ENCODE data around the gene ANGPT4.
"Not testable (repeated sequence)": the region's sequence is repeated elsewhere in the genome, so short reads cannot be mapped to it uniquely, and the experiment has no call there.

ANGPT4 gene

DNA sequence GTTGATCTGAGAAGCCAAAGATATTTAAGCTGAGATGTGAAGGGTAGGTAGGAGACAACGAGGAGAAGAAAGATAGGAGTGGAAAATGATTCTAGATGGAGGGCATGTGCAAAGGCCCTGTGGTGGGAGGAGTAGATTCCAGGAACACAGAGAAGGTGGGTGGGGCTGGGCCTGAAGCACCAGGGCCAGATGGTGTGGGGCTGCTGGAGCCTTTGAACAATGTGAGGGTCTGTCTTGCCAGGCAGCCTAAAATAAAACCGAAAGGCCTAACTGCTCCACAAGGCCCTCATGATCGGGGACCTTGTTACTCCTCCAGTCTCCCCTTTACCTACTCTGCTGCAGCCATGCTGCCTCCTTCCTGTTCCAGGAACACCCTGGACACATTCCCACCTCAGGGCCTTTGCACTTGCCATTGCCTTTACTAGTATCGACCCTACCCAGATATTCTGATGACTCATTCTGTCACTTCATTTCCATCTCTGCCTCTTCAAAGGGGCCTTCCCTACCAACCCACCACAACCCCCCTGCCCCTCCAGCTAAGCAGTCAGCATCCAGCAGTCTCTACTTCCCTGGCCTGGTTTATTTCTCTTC is 62.6 kb downstream of the ANGPT4 start:
- TF ChIP-seq CTCF (IDR thresholded peaks at IDR 0.05; ENCODE audit: low read depth, low read length): no peak
- no peak for DNase-seq (ENCODE audit: extremely low read depth, low read depth)

- DNase-seq (ENCODE audit: extremely low read depth, low read depth): not testable (repeated sequence)
These were observed 67.4 kb downstream of the ANGPT4 start for GRCh38 chr20:848731-849130.

GRCh38 chr20:848193-848592 is 67.9 kb downstream of the ANGPT4 start:
- no peak for DNase-seq (ENCODE audit: extremely low read depth, low read depth)

DNA sequence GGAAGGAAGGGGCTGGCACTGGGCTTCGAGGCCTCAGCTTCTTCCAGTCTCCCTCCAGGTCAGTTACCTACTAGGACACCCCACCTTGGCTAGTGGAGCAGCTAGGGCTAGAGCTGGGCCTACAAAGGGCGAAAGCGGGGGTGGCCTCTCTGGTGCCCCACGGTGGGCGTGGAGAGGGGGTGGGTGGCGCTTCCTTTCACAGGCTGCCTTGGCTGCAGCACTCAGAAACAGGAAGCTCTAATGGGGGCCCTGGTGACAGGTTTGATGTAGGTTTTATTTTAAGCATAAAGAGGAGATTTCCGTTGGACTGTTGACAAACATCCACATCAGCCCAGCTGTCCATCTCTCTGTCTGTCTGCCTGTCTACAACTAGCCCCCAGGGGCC is 69.2 kb downstream of the ANGPT4 start:
- TF ChIP-seq CTCF (IDR thresholded peaks at IDR 0.05; ENCODE audit: low read depth, low read length): no peak
- no peak for DNase-seq (ENCODE audit: extremely low read depth, low read depth)

More at GRCh38 chr20:848193-848592, 67.9 kb downstream of the ANGPT4 start:
- TF ChIP-seq CTCF (IDR thresholded peaks at IDR 0.05; ENCODE audit: low read depth, low read length): no peak

DNA sequence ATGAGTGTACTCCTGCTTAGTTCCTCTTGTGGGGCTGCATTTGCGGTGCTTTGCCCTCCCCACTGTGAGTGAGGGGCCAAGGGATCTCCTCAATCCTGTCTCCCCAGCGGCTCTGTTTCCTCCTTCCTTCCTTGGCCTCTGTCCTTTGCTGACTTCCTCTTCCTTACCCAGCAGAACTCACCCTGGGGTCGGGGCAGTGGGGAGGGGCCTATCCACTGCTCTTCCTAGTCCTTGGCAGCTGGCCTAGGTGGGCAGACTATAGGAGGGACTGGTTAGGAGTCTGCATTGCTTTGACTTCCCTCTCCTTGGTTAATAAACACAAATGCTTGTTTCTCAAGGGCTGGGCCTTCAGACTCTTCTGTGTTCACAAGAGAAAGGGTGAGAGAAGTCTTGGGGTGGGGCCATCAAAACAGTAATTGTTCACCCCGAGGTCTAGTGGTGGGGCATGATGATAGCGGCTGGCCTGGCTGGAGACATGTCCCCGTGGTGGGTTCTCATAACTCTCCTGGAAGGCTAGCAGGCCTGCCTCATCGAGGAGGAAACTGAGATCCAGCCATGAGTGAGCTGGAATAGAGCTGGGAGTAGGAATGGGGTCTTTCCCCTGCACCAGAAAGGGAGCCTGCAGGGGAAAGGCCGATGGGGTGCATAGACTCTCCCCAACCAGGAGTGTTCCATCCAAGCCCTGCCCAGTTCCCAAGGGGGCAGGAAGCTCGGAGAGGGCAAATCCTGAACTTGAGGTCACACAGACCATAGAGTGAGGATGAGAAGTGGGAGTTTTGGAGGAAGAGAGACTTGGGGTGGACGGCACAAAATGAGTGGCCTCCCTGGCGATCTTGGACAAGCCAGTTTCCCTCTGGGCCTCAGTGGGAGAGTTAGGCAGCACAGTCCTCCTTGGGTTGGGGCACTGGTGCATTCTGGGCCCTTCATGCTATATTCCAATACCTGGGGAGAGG is 69.9 kb downstream of the ANGPT4 start:
- TF ChIP-seq CTCF (IDR thresholded peaks at IDR 0.05; ENCODE audit: low read depth, low read length): no peak
- DNase-seq (ENCODE audit: extremely low read depth, low read depth): no peak

- no peak for TF ChIP-seq CTCF (IDR thresholded peaks at IDR 0.05; ENCODE audit: low read depth, low read length)
- no peak for DNase-seq (ENCODE audit: extremely low read depth, low read depth)
These were observed 70.8 kb downstream of the ANGPT4 start for GRCh38 chr20:845226-845868.

- TF ChIP-seq CTCF (IDR thresholded peaks at IDR 0.05; ENCODE audit: low read depth, low read length): no peak
- peak; percentile 66 for DNase-seq (ENCODE audit: extremely low read depth, low read depth)
These were observed 71.5 kb downstream of the ANGPT4 start for GRCh38 chr20:844473-845225.
